EH (cell line): ENCODE data around the gene PLEKHM2.

Experiments used
- DNase-seq: peaks from one replicate; pipeline ENCODE4 v3.0.0-alpha.2; 2015; ENCODE audit warnings: low read depth

Gene PLEKHM2

GRCh38 chr1:15702722-15703550 lies 18.8 kb downstream of the PLEKHM2 start:
- DNase-seq: peak; percentile 24

- peak; percentile 92 for DNase-seq
Observed at GRCh38 chr1:15703562-15703961, 19.4 kb downstream of the PLEKHM2 start.

DNA sequence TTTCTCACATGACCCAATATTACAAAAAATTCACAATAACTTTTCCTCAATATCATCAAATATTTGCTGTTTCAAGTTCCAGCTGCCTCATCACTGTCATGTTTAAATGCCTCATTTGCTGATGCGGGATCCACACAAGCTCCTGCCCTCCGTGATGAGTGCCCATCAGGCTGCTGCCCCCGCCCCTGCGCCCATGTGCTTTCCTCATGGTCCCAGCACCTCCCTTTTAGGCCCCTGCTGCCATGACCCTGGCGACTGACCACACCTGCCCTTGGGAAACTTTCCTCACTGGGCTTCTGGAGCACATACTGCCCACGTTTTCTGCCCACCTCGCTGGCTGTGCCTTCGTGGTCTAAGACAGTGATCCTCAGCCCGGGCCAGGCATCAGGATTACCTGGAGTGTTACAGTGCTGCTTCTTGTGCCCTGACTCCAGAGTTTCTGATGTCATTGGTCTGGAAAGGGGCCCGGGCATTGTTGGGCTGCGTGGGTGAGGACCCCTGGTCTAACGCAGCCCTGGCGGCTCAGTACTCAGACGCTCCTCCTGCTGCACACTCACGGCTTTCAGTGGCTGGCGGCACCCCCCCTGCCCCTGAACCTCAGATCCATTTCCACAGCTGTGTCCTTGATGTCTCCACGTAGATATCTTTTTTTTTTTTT lies 20.5 kb downstream of the PLEKHM2 start:
- DNase-seq: no peak

DNA sequence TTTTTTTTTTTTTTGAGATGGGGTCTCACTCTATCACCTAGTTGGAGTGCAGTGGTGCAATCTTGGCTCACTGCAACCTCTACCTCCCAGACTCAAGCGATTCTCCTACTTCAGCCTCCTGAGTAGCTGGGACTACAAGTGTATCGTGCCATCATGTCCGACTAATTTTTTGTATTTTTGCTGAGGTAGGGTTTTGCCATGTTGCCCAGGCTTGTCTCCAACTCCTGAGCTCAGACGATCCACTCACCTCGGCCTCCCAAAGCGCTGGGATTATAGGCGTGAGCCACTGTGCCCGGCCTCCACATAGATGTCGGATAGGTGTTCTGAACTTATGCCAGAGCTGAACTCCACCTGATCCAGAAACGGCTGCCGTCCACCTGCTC lies 21.1 kb downstream of the PLEKHM2 start:
- DNase-seq: no peak

- DNase-seq: no peak
Observed at GRCh38 chr1:15706751-15707150, 22.6 kb downstream of the PLEKHM2 start.

- DNase-seq: no peak
Observed at GRCh38 chr1:15707239-15707925, 23.3 kb downstream of the PLEKHM2 start.

DNA sequence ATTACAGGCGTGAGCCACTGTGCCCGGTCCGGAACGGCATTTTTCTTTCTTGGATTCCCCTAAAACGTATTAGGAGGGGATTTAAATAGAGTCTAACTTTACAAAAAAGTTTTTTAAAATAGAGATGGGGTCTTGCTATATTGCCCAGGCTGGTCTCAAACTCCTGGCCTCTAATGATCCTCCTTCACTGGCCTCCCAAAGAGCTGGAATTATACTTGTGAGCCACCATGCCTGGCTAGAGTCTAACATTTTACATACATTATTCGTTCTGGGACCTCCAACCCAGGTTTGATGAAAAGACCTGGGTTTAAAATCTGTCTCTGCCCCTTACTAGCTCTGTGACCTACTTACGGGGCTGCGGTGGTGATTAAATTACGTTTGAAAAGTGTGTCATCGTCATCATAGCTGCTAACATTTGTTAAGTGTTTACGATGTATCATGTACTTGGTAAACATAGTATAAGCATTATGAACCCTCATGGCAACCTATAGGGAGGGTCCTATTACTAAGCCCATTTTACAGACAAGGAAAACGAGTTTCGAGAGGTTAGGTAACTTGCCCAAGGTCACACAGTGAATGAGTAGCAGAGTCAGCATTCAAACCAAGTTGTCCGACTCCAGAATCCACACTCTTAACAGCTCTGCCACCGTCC lies 24.5 kb downstream of the PLEKHM2 start:
- DNase-seq: no peak

GRCh38 chr1:15709226-15709625 lies 25.1 kb downstream of the PLEKHM2 start:
- DNase-seq: no peak

GRCh38 chr1:15712168-15712567 lies 28.0 kb downstream of the PLEKHM2 start:
- DNase-seq: no peak

GRCh38 chr1:15714406-15715136 lies 30.5 kb downstream of the PLEKHM2 start:
- DNase-seq: peak; percentile 73

- no peak for DNase-seq
Observed at GRCh38 chr1:15717418-15718125, 33.5 kb downstream of the PLEKHM2 start.

- no peak for DNase-seq
Observed at GRCh38 chr1:15718199-15718601, 34.1 kb downstream of the PLEKHM2 start.

DNA sequence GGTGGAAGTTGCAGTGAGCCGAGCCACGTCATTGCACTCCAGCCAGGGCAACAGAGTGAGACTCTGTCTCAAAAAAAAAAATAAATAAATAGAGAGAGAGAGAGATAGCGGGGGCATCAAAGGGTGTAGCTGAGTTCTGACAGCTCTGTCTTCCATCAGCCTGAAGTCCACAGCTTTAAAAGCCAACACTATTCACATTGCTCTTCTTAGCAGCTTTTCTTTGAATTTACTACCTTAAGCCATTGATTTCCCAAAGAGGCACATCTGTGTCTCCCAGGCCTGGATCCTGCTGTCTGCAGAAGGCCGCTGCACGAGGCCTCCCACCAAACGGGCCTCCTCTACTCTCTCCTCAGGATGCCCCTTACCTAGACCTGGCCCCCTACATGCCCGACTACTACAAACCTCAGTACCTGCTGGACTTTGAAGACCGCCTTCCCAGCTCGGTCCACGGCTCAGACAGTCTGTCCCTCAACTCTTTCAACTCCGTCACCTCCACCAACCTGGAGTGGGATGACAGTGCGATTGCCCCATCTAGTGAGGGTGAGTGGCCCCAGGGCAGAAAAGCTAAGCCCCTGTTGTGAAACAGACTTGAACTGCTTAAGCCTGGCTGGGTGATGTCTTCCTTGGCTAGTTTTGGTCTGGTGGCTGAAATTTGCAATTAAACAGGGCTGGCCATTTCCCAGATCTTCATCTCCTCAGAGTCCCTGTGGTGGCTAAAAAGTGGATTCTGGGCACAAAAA lies 35.4 kb downstream of the PLEKHM2 start:
- no peak for DNase-seq

DNA sequence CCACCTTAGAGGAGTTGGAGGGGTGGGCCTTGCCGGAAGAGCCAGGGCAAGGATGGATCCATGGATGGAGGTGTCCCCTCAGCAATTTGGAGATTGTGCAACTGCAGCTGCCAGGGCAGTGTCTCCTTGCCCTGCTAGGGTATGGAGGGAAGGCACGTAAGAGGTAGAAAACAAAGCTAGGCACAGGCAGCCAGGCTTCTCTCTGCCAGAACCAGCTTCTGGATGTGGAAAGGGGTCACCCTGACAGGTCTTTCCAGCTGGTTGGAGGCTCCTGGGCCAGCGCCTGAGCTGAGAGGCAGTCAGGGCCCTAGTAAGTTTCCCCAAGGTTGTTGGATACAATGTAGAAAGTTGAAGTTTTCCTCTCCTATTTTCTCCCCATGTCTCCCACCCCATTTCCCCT lies 36.7 kb downstream of the PLEKHM2 start:
- no peak for DNase-seq

GRCh38 chr1:15722411-15722810 lies 38.3 kb downstream of the PLEKHM2 start:
- no peak for DNase-seq

- DNase-seq: peak; percentile 35
Observed at GRCh38 chr1:15722836-15723532, 38.9 kb downstream of the PLEKHM2 start.

- no peak for DNase-seq
Observed at GRCh38 chr1:15723631-15724246, 39.6 kb downstream of the PLEKHM2 start.

- DNase-seq: no peak
Observed at GRCh38 chr1:15724949-15725880, 41.1 kb downstream of the PLEKHM2 start.
